ENCODE data around the gene PPP1R26.
"Not testable (repeated sequence)": the region's sequence is repeated elsewhere in the genome, so short reads cannot be mapped to it uniquely, and the experiment has no call there.

The PPP1R26 gene, protein sequence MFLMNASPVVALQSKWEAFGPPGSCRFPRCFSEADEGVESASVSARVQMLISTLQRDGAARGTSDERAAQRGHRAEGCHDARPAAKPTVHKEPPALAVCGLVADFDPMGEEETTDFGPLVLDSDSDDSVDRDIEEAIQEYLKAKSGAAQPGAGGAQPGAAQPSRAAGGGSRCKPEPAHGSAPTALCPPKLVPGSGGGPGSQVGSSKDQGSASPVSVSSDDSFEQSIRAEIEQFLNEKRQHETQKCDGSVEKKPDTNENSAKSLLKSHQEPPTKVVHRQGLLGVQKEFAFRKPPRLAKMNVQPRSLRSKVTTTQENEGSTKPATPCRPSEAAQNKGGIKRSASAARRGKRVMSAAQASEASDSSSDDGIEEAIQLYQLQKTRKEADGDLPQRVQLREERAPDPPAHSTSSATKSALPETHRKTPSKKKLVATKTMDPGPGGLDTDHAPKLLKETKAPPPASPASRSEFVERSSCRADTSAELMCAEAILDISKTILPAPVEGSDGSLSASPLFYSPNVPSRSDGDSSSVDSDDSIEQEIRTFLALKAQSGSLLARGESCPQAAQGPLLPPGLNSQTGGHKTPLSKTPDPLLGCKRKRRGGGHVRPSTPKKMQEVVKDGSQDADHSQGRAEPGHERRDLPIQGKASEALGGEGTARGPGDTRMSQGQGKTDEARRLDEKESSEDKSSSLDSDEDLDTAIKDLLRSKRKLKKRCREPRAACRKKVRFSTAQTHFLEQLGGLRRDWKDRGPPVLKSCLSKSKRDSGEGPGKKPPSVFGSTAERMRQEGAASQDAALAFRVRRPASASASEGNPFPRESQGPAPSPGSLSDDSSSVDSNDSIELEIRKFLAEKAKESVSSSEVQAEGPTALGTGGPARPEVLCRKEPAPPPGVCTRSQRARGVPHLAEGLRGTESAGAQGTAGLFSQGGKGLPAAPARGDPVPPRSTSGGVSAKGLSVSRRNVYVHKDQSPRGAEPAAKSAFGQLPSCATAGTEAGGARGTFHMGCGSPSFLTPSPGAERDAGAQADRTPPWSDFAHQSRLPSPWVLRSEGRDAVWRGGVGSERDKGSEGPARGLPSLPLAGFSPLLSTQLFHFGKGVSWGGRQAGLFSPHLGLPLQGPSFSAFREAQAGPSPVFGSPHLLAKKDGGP (N-terminal part only)

DNA sequence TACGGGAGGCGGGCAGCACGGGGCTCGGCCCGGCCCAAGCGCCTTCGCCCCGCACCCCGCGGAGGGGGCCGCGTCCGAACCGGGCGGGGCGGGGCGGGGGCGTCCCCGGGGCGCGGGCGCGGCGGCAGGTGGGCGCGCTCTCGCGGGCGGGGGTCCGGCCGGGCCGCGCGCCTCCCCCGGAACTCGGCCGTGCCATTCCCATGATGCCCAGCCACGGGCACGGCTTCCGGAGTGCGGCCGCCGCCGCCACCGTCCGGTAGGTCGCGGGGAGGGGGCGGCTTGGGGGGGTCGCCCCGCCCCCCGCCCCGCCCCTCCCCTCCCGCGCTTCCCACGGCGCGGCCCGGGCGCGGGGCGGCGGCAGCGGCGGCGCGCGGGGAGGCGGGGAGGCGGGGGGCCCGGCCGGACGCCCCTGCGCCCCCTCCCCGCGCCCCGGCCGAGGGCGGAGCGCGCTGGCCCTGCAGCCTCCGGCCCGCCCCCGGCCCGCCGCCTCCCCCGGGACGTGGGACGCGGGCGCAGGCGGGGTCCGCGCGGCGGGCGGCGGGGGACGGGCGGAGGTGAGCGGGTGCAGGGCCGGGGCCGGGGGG is at the start of gene PPP1R26:
Gene PPP1R26 (plus strand): TSS at position 314 of the 584 bp plus-strand sequence. CDS start 4,729 bp downstream, outside the sequence.
- no peak for DNase-seq (ENCODE audit: low spot score)

DNA sequence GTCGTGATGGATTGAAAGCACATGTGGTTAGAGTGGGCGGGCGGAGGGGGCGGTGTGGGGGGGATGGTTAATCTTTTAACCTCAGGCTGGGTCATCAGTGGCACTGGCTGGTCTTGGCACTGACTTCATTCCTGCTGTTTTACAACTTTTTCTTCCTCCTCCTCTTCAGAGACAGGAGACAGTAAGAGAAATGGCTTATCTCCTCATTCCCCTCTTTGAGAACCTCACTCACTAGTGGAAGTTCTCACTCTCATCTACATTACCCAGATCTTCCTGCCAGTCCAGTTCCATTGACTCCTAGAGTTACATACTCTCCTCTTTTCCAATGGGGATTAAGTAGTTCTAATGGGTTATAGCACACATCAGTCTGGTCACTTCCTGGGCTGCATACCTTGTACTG is 42.3 kb upstream of the PPP1R26 start:
- no peak for DNase-seq (ENCODE audit: low spot score)

DNA sequence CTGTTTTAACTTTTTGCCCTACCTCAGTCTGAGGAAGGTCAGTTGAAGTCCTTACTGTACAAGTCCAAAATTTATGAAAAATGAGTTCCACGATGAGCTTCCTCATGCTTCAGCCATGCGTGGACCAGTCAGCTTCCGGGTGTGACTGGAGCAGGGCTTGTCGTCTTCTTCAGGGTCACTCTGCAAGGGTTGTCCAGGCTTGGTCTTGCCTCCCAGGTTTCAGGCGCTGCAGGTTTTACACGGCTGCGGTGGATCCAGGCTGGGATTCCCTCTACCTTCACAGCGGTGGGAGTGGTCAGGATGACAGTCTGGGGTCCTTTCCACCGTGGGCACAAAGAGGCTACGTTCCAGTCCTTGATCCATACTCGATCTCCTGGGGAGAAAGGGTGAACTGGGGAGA is 41.9 kb upstream of the PPP1R26 start:
- DNase-seq (ENCODE audit: low spot score): not testable (repeated sequence)

DNA sequence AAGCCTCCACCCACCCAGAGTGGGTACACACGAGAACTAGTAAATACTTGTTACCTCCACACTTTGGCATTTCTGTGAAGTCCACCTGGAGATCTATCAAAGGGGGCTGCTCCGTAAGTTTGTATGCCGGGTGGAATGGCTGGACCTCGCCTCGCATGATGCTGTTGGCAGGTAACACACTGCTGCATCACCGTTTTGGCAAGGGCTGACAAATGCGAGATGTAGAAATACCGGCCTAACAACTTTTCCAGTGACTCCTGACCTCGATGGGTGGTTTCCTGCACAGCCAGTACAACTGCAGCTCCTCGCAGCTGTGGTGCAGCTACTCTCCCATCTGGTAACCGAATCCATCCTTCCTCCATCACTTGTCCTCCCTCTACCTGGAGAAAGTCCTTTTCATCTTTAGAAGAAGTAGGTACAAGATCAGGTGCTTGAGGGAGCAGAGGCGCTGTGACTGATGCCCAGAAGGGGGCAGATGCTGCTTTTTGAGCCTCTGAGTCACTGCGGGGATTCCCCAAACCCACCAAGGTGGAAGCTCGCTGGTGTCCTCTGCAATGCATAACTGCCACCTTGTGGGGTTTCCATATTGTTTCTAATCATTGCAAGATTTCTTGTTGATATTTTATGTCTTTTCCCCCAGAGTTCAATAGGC is 40.9 kb upstream of the PPP1R26 start:
- not testable (repeated sequence) for DNase-seq (ENCODE audit: low spot score)

DNA sequence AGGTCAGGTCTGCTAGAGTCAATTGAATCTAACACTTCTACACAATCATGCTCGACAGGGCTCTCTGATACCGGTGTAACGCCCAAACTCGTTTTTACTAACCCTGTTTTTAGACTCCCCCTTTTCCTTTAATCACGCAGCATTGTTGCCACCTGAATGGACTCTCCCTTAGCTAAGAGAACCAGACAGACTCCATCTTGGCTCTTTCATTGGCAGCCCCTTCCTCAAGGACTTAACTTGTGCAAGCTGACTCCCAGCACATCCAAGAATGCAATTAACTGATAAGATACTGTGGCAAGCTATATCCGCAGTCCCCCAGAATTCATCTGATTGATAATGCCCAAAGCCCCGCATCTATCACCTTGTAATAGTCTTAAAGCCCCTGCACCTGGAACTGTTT is 40.1 kb upstream of the PPP1R26 start:
- not testable (repeated sequence) for DNase-seq (ENCODE audit: low spot score)

DNA sequence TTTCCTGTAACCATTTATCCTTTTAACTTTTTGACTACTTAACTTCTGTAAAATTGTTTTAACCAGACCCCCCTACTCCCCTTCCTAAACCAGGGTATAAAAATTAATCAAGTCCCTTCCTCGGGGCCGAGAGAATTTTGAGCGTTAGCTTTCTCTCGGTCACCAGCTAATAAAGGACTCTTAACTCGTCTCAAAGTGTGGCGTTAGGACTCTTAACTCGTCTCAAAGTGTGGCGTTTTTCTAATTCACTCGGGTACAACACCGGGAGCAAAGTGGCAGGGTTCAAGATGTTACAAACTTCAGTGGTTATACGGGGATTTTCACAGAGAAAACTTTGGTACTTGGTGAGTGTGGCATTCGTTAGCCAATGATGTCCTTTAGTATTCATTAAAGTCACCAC is 39.7 kb upstream of the PPP1R26 start:
- DNase-seq (ENCODE audit: low spot score): no peak

DNA sequence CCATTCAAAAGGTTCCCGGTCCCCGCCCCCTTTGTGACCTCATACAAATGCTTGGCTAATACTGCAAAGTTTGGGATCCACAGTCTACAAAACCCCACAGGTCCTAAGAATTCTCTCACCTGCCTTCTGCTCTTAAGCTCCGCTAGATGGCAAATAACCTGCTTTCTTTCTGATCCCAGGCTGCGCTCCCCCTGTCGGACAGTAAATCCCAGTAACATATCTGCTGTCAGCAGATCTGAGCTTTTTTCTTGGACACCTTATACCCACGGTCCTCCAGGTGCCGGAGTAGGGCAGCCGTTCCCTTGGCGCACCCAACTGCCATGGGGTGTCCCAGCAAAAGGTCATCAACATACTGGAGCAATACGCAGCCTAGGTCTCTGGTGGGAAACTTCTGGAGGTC is 39.0 kb upstream of the PPP1R26 start:
- DNase-seq (ENCODE audit: low spot score): no peak

DNA sequence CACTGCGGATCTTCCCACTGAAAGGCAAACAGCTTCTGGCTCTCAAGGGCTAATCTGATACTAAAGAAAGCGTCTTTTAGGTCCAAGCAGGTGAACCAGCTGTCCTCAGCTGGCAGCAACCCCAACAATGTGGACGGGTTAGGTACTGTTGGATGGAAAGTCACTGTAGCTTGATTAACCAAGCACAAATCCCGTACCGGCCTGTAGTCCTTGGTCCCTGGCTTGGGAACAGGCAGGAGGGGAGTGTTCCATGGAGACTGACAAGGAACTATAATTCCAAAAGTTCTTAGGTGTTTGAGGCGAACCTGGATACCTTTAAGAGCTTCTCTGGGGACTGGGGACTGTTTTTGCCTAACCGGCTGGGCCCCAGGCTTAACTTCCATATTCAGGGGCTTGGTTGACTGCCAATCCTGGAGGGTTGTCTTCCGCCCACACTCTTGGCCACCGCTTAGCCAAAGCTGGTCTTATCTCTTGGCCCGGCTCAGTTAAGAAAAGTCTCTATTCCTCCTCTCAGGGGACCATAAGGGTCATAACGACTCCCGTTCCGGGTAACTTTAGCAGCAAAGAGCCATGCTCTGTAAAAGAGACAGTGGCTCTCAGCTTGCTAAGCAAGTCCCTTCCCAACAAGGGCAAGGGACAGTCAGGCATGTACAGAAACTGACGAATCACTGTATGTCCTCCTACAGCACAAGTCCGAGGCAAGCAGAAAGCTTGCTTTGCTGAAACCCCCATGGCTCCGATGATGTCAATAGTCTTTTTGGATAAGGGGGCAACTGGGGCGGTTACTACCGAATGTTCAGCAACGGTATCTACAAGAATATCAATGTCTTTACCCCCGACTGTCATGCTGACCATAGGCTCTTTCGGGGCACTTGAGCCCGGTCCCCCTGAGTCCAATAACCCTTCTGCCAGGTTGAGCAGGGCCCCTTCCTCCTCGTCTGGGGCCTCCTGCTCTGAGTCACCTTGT is 38.2 kb upstream of the PPP1R26 start:
- not testable (repeated sequence) for DNase-seq (ENCODE audit: low spot score)

DNA sequence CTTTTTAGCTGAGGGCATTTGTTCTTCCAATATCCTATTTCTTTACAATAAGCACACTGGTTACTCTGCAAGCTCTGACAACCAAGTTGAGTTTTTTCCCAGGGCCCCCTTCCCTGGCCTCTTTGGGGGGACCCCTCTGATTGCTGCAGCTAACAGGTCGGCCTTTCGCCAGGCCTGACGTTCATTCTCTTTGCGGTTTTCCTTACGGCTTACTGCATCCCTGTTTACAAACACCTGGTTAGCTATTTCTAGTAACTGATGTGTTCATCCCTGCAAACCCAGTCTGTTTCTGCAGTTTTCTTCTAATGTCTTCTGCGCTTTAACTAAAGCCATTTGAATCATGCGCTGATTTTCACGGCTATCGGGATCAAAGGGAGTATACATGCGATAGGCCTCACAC is 37.5 kb upstream of the PPP1R26 start:
- DNase-seq (ENCODE audit: low spot score): no peak

DNA sequence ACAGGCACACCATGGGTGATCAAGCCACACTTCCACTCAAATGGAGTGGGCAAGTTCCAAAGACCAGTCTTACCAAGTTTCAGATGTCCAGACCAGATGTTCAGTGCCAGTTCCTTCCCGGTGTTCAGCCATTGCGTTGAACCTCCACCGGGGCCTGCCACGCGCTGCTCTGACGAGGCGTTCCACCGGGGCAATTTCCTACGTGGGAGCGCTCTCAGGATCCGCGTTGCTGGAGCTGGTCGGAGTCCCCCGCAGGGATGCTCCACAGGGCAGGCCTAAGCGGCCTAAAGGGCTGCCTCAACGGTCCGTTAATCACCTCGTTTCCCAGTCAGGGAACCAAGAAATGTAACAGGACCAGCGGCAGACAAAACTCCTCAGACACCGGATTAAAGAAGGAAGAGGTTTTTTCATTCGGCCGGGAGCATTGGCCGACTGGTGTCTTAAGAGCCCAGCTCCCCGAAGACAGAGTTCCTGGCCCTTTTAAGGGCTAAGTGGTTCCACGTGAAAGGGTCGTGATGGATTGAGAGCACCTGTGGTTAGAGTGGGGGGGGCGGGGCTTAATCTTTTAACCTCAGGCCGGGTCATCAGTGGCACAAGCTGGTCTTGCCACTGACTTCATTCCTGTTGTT is 35.7 kb upstream of the PPP1R26 start:
- no peak for DNase-seq (ENCODE audit: low spot score)

DNA sequence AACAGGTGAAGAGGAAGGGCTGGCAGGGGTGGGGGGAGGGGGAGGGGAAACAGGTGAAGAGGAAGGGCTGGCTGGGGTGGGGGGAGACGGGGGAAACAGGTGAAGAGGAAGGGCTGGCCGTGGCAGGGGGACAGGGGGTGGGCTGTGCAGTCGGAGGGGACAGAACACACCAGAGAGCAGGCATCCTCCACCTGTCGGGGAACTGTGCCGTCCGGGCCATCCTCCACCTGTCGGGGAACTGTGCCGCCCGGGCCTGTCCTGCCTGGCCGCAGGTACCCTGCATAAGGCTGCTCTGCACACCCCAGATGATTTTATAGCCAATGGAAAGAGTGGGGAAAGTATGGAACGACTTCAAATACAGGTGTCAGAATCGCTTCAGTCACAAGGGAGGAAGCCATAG is 32.5 kb upstream of the PPP1R26 start:
- DNase-seq (ENCODE audit: low spot score): no peak

DNA sequence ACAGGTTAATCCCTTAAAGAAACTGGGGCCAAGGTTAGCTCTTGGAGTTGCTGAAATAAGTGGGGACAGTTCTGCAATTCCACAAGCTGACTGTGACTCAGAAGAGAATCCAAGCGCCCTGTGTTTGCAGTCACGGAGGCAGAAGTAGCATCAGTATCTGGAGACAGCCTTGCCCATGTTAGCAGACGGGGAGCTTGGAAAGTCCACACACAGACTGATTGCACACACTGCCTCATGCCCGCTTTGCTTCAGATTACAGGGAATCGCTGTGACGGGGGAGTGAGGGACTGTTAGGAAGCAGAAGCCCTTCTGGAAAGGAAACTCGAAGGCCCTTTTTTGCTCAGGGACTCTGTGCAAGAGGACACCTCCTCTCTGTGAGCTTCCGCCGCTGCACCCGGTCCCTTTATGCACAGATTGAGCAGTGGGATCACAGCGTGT is 30.9 kb upstream of the PPP1R26 start:
- DNase-seq (ENCODE audit: low spot score): no peak

DNA sequence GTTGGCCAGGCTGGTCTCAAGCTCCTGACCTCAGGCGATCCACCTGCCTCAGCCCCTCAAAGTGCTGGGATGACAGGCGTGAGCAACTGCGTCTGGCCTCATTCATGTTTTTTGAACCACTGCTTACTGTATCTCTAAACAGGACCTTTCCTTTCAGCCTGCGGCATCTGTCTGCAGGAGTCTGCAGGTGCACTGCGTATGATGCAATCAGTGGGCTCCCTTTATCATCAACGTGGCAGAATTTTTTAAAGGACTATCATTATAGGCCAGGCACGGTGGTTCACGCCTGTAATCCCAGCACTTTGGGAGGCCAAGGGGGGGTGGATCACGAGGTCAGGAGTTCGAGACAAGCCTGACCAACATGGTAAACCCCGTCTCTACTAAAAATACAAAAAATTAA is 30.1 kb upstream of the PPP1R26 start:
- DNase-seq (ENCODE audit: low spot score): not testable (repeated sequence)

DNA sequence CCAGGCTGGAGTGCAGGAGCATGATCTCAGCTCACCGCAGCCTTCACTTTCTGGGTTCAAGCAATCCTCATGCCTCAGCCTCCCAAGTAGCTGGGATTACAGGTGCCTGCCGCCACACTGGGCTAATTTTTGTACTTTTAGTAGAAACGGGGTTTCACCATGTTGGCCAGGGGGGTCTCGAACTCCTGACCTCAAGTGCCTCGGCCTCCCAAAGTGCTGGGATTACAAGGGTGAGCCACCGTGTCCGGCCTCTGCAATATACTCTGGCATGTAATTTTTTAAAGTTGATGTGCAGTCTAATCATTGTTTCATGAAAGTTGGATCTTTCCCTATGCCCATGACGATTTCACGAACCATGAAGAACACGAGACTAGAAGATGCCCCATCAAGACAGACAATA is 28.6 kb upstream of the PPP1R26 start:
- DNase-seq (ENCODE audit: low spot score): no peak

DNA sequence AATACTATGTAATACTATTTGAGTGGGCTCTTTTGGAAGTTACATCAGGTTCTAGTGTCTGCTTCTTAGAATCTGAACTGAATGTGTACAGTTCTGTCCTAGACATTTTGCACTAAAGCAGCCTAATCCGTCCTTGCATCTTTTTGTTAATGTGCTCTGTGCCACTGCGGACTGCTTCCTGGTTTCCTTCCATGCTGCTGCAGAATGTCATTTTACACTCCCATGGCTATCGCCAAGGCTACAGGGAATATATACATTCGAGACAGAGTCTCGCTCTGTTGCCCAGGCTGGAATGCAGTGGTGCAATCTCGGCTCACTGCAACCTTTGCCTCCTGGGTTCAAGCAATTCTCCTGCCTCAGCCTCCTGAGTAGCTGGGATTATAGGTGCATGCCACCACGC is 27.7 kb upstream of the PPP1R26 start:
- not testable (repeated sequence) for DNase-seq (ENCODE audit: low spot score)

DNA sequence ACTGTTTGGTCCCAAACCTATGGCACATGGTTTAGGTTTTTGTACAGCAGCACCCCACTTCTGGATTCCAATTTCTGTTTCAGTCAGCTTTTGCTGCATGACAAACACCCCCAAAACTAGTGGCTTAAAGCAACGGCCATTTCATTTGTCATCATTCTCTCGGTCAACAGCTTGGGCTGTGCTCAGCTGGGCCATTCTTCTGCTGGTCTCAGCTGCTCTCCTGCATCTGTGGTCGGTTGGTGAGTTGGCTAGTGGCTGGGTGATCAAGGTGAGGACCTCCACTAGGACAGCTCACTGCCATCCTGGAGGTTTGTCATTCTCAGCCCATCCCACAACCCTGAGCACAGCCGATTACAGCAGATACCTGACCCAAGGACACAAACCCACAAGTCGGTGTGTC is 24.8 kb upstream of the PPP1R26 start:
- no peak for DNase-seq (ENCODE audit: low spot score)

DNA sequence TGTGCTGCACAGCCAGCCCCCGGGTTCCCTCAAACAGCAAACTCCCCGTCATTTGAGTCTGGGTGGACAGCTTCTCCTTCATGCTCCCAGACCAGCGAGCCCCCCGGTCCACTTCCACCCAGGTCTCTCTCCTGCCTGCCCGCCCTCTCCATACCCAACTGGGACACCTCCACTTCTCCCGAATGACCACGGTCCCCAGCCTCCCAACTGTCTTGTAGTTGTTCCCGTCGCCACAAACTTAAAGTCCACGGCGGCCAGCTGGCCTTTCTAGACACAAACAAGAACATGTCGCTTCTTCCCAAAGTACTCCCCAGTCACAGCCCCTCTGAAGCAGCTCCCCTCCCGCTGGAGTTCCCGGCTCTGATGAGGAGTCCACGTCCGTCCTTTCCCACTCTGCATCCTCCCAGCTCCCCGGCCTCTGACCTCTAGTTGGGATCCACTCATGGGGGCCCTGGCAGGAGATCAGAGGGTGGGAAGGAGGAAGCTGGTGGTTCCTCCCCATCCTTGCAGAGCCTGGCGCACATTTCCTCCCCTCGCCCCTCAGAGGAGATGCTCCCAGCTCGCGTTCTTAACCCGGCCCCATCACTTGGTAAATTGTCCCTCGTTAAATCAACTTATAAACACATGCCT is 24.1 kb upstream of the PPP1R26 start:
- no peak for DNase-seq (ENCODE audit: low spot score)

DNA sequence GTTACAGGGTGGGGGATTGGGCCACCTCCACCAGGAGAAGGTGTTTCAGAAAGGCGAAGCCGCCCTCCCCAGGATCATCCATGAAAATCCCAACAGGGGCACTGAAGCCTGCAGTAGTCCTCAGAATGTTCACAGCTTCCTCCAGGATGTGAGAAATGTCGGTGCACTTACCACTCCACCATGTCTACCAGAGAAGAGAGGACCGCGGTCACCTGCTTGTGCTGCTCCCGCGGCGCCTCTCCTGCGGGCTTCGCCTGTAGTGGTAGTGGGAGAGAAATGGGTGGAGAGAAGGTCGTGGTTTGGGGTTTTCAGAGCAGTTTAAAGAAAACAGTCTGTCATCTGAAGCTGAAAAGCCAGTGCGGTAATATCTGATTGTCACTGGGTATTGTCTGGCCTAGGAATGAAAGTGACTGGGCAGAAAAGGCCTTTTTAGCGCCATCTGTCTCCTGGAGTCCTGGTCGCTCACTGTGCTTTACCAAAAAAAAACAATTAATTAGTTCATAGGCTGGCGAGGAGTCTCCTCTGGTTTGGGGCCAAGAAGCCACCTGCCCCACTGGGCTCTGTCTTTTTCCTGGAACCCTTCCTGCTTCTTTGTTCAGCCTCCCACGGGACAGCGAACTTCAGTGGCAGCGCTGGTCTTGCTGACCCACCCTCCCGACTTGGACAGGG is 23.0 kb upstream of the PPP1R26 start:
- DNase-seq (ENCODE audit: low spot score): no peak

DNA sequence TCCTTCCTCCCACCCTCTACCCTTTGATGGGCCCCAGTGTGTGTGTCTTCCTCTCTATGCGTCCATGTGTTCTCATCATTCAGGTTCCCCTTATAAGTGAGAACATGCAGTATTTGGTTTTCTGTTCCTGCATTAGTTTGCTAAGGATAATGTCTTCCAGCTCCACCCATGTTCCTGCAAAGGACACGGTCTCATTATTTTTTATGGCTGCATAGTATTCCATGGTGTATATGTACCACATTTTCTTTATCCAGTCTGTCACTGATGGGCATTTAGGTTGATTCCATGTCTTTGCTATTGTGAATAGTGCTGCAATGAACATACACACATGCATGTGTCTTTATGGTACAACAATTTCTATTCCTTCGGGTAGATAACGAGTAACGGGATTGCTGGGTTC is 21.1 kb upstream of the PPP1R26 start:
- not testable (repeated sequence) for DNase-seq (ENCODE audit: low spot score)
